ENCODE measurements around the gene CCDC3. TPM values are rescaled to one million over a fixed set of nuclear protein-coding genes. Genes with fewer than 3 reads are reported as not detected.

The CCDC3 gene
- total RNA-seq, 2 donors from 2014 or later: 17.6 to 41.8 TPM

- 26% methylated on average over 7 of the region's 7 CpGs for WGBS
- TF ChIP-seq, protein P1, sequence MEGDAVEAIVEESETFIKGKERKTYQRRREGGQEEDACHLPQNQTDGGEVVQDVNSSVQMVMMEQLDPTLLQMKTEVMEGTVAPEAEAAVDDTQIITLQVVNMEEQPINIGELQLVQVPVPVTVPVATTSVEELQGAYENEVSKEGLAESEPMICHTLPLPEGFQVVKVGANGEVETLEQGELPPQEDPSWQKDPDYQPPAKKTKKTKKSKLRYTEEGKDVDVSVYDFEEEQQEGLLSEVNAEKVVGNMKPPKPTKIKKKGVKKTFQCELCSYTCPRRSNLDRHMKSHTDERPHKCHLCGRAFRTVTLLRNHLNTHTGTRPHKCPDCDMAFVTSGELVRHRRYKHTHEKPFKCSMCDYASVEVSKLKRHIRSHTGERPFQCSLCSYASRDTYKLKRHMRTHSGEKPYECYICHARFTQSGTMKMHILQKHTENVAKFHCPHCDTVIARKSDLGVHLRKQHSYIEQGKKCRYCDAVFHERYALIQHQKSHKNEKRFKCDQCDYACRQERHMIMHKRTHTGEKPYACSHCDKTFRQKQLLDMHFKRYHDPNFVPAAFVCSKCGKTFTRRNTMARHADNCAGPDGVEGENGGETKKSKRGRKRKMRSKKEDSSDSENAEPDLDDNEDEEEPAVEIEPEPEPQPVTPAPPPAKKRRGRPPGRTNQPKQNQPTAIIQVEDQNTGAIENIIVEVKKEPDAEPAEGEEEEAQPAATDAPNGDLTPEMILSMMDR (IDR thresholded peaks at IDR 0.05): no peak
- TF ChIP-seq POLR2A (IDR thresholded peaks at IDR 0.05): no peak
- no peak for TF ChIP-seq POLR2AphosphoS5 (IDR thresholded peaks at IDR 0.05)
- no peak overlapping the region for H3K27ac ChIP-seq
- H3K27me3 ChIP-seq (replicated peaks; ENCODE audit: insufficient read depth): no peaks in the 10 kb centered on the region
- no peaks in the 10 kb centered on the region for H3K36me3 ChIP-seq
- H3K9me3 ChIP-seq: no peaks in the 10 kb centered on the region
- intact Hi-C loops (cut with DNase I): loop anchor here (5.0 kb wide), 1 partner anchor 54 kb away; no protein-coding TSS in a partner anchor
- peaks cover 4% of the 10 kb centered on the region for H3K4me1 ChIP-seq (replicated peaks)
- no peak for DNase-seq (ENCODE audit: low spot score)
- H3K4me3 ChIP-seq: no peak overlapping the region
Observed at GRCh38 chr10:12961416-12962205, 39.9 kb downstream of the CCDC3 start.

DNA sequence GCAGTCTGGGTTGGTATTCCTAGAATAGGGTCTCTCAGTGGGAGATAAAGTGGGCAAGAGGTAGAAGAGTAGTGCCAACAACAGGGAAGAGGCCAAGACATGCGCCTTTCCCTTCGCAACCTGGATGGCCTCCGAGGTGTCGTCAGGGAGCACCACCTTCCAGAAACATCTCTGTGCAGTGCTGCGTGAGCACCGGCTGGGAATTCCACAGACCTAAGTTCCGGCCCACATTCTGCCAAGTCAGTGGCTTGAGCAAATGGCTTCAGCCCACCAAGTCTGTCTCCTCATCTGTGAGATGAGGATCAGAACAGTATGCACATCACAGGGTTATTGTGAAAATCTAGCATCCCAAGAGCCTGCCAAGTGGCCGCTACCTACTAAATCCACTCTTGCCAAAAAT is 40.6 kb downstream of the CCDC3 start:
- Histone ChIP-seq H3K36me3 (no peaks in the 10 kb centered on the region), H3K4me1 (replicated peaks) (peaks cover 4% of the 10 kb centered on the region), H3K27me3 (replicated peaks; ENCODE audit: insufficient read depth) (no peaks in the 10 kb centered on the region), H3K9me3 (no peaks in the 10 kb centered on the region), H3K27ac (peak overlapping the region in 1 of 2 donors; percentile 42), H3K4me3 (no peak overlapping the region)
- TF ChIP-seq, protein P1 (IDR thresholded peaks at IDR 0.05): no peak
- no peak for TF ChIP-seq POLR2AphosphoS5 (IDR thresholded peaks at IDR 0.05)
- no peak for TF ChIP-seq POLR2A (IDR thresholded peaks at IDR 0.05)
- 82% methylated on average over 8 of the region's 8 CpGs for WGBS
- intact Hi-C loops (cut with DNase I): loop anchor here (5.0 kb wide), 1 partner anchor 54 kb away; no protein-coding TSS in a partner anchor
- no peak for DNase-seq (ENCODE audit: low spot score)

DNA sequence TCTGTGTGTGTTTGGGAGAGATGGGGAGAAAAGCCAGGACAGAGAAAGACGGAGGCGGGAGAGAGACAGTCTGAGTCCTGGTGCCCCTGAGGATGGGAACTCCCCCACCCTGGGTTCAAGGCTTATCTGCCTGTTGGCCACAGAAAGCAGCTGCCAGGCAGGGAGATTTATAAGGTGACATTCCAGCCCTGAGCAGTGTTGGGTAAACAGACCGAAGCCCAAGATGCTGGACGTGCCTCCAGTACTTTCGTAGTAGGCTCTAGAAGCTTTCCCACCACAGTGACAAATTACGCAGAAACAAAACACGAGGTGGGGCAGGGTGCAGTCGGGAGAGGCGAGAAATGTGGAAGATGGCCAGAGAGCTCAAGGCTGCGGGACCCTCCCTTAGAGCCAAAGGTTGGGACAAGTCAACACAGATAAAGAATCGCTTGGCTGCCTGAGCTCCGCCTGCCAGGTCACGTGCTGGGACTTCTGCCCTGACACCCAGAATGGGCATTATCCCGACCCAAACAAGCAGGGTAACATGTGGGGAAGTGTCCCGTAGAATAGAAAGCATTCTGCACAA is 41.1 kb downstream of the CCDC3 start:
- no peaks in the 10 kb centered on the region for H3K9me3 ChIP-seq
- no peaks in the 10 kb centered on the region for H3K36me3 ChIP-seq
- H3K27me3 ChIP-seq (replicated peaks; ENCODE audit: insufficient read depth): no peaks in the 10 kb centered on the region
- TF ChIP-seq POLR2A (IDR thresholded peaks at IDR 0.05): no peak
- TF ChIP-seq POLR2AphosphoS5 (IDR thresholded peaks at IDR 0.05): peak; percentile 15
- TF ChIP-seq, protein P1 (IDR thresholded peaks at IDR 0.05): no peak
- 12% methylated on average over 15 of the region's 15 CpGs for WGBS
- DNase-seq (ENCODE audit: low spot score): peak; percentile 13
- peak overlapping the region in 1 of 2 donors; percentile 42 for H3K27ac ChIP-seq
- H3K4me3 ChIP-seq: no peak overlapping the region
- intact Hi-C loops (cut with DNase I): loop anchor here (5.0 kb wide), 1 partner anchor 53 kb away; no protein-coding TSS in a partner anchor
- peaks cover 4% of the 10 kb centered on the region for H3K4me1 ChIP-seq (replicated peaks)

- no peaks in the 10 kb centered on the region for H3K36me3 ChIP-seq
- TF ChIP-seq, protein P1 (IDR thresholded peaks at IDR 0.05): no peak
- TF ChIP-seq POLR2AphosphoS5 (IDR thresholded peaks at IDR 0.05) (no peak), POLR2A (IDR thresholded peaks at IDR 0.05) (no peak)
- H3K27ac ChIP-seq: no peak overlapping the region
- intact Hi-C loops (cut with DNase I): no loop called here
- H3K4me1 ChIP-seq (replicated peaks): peaks cover 4% of the 10 kb centered on the region
- 91% methylated on average over 5 of the region's 5 CpGs for WGBS
- H3K9me3 ChIP-seq: no peaks in the 10 kb centered on the region
- no peak overlapping the region for H3K4me3 ChIP-seq
- no peak for DNase-seq (ENCODE audit: low spot score)
- no peaks in the 10 kb centered on the region for H3K27me3 ChIP-seq (replicated peaks; ENCODE audit: insufficient read depth)
Observed at GRCh38 chr10:12958546-12959110, 42.9 kb downstream of the CCDC3 start.
